GM21576 (cell line): ENCODE data around the gene CDKN1C.

Source experiments
- ATAC-seq: cut with Tn5 transposase; IDR thresholded peaks from one replicate; pipeline ENCODE4 v1.9.1; 2021; ENCODE audit warnings: mild to moderate bottlenecking, moderate library complexity; ENCODE audit not compliant: unreplicated experiment

CDKN1C gene

GRCh38 chr11:2848497-2848896 is 37.1 kb downstream of the CDKN1C start:
- ATAC-seq = no peak

DNA sequence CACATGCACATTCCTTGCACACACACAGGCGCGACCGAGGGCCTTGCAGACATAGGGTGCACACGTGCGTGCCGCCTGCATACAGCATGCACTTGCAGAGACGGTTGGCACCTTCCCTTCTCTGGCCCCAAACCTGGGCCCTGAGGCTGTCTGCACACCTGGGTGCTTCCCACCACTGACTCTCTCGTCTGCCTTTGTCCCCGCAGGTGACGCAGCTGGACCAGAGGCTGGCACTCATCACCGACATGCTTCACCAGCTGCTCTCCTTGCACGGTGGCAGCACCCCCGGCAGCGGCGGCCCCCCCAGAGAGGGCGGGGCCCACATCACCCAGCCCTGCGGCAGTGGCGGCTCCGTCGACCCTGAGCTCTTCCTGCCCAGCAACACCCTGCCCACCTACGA is 38.0 kb downstream of the CDKN1C start:
- no peak for ATAC-seq

GRCh38 chr11:2846470-2846869 is 39.1 kb downstream of the CDKN1C start:
- ATAC-seq = no peak

DNA sequence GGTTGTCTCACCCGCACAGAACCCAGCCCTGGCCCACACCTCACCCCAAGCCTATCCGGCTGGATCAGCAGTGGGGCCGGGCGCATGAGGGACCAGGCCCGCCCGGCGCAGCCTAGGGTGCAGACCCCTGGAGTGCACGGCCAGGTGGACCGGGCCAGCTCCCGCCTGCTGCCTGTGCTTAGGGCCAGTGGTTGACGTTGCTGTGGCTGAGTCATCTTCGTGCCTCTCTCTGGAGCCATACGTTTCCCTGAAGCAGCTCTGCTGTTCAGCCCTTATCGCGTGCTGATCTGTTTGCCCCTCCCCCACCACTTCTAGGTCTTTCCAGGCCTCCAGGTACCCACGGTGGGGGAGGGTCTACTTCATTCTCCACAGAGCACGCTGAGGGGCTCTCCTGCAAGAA is 39.5 kb downstream of the CDKN1C start:
- no peak for ATAC-seq

DNA sequence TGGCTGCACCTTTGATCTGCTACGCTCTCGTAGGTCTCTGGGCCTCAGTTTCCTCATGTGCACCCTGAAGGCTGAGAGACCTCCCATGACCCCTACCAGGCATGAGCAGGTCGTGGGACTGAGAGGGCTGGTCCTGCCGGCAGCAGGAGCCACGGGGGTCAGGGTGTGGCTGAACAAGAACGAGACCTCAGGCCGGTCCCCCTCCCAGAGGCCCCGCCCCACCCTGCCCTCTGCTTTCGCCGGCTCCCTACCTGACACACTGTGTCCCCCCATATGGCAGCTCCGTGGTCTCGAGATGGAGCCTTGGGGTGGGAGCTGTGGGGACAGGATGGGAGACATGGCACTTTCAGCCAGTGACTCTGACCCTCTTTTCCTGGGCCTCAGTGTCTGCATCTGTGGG is 40.6 kb downstream of the CDKN1C start:
- no peak for ATAC-seq

- ATAC-seq = no peak
These were observed 41.3 kb downstream of the CDKN1C start for GRCh38 chr11:2844116-2844842.

GRCh38 chr11:2843551-2843950 is 42.0 kb downstream of the CDKN1C start:
- no peak for ATAC-seq

DNA sequence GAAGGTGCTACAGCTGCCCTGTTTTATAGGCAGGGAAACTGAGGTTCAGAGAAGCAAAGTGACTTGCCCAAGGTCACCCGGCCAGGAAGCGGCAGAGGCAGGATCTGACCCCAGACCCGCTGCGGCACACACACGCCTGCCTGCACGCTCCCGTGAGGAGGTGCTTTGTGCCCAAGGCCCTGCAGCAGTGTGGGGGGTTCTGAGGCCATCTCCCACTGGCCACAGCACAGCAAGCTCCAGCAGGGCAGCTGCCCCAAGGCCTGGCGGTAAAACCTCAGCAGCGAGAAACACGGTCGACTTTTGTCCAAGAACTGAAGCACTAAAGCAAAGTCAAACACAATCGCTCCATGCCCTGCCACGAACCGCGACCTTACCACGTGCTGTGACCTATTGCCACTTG is 42.7 kb downstream of the CDKN1C start:
- ATAC-seq = no peak

GRCh38 chr11:2841411-2842190 is 44.0 kb downstream of the CDKN1C start:
- ATAC-seq = no peak

- no peak for ATAC-seq
These were observed 46.1 kb downstream of the CDKN1C start for GRCh38 chr11:2839395-2839943.

DNA sequence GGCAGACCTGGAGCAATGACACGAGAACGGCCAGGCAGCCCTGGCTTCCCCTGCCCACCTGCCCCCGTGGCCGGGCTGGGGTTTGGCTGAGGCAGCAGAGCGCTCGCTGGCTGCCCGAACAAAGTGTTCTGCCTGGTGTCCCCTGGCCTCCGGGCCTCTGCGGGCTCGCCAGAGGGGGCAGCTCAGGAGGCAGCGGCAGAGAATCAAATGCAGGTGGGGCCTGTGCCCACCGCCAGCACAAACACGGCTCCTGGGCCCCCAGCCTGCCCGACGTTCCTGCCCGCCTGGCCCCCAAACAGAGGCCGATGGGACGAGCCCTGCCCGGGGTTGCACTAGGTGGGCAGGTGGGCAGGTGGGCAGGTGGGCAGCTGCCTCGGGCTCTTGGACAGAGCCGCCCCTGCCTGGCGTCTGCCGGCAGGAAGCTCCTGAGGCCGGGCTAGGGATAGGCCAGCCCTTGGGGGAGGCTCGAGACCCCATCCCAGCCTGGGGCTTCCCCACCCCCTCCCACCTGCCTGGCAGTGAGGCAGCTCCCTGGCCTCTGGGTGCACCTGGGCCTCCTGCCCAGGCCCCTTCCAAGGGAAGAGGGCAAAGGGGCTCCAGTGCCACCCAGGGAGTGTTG is 46.8 kb downstream of the CDKN1C start:
- ATAC-seq = no peak

GRCh38 chr11:2838091-2838490 is 47.5 kb downstream of the CDKN1C start:
- no peak for ATAC-seq

DNA sequence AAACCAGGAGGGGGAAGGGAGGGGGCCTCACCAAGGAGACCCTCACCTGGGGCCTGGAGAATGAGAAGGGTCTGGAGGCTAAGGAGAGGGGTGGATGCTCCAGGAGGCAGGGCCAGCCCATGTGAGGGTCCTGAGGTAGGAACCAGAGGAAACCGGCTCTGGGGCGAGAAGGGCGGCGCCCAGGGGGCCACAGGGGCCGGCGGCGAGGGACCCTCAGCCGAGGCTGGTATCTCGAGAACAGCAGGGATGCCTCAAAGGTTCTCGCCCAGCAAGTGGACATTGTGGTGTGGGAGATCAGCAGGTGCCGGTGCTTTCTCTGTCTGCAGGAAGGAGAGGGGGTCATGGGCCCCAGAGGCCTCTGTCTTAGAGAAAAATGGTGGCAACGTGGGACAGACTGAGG is 47.9 kb downstream of the CDKN1C start:
- ATAC-seq = no peak

- ATAC-seq = no peak
These were observed 48.4 kb downstream of the CDKN1C start for GRCh38 chr11:2837096-2837601.

- ATAC-seq = no peak
These were observed 49.1 kb downstream of the CDKN1C start for GRCh38 chr11:2836315-2837095.

- ATAC-seq = no peak
These were observed 49.8 kb downstream of the CDKN1C start for GRCh38 chr11:2835751-2836150.

DNA sequence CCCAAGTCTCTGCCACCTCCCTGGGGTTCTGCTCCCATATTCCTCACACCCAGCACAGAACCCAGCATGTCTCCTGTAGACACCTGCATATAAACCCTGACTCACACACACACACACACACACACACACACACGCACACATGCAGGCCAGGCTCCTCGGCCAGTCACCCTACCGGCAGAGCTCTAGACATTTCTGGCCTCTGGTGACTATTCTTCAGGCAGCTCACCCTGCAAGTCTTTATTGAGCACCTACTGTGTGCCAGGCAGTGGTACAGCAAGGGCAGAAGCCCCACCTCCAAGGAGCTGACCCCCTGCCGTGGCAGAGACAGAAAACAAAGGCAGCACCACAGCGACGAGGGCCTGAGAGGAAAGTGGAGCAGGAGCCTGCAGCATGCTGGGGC is 50.3 kb downstream of the CDKN1C start:
- ATAC-seq = no peak

DNA sequence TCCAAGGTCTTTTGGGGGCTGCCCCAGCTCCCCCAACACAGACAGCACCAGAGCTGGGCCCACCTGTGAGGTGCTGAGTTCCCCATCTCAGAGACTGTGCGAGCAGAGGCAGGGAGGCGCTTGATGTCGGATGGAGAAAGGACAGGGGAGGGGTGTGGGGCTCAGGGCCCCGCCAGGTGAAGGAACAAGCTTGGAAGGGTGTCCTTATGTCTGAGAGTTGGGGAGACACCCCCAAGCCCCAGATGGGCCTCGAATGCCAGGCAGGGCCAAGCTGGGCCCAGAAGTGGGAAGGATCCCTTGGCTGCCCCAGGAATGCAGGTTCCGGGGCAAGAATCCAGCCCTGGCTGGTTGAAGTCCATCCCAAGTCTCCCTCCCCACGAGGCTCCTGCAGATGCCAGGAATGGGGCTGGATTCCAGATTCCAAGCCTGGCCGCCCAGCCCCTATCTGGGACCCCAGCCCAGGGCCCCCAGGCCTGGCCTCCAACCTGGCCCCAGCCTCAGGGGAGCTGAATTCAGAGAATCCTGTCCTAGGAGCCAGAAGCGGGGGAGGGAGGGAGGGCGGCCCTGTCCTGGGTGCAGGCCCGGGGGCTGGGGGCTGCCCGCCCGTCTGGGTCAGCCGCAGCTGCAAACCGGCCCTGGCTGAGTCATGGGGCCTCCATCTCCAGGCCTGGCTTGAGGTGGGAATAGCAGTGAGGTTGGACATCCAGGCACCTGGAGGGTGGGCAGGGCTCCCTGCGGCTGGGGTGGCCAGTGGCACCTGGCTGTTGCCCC is 50.9 kb downstream of the CDKN1C start:
- no peak for ATAC-seq

- ATAC-seq = no peak
These were observed 51.7 kb downstream of the CDKN1C start for GRCh38 chr11:2833716-2834502.
